Measurements from ENCODE around the gene LRP10. TPM values are rescaled to one million over a fixed set of nuclear protein-coding genes. Genes with fewer than 3 reads are reported as not detected.

The LRP10 gene
- total RNA-seq, 1 experiment from 2014 or later = 42.7 TPM

GRCh38 chr14:22897357-22897756 lies 25.8 kb downstream of the LRP10 start:
- intact Hi-C loops (cut with micrococcal nuclease) = no loop called here
- Histone ChIP-seq H3K4me1 (ENCODE audit: control insufficient read depth in 1 of 2, insufficient read depth in 2 of 2, low read length in 2 of 2) (peaks cover 0 to 22% of the 10 kb centered on the region in 2 experiments; a peak in 2 of 4 replicates), H3K4me2 (ENCODE audit: low read length) (no peak overlapping the region), H3K9me3 (ENCODE audit: control insufficient read depth in 1 of 2, insufficient read depth in 1 of 2, low read depth in 1 of 2, low read length in 2 of 2) (no peaks in the 10 kb centered on the region), H3K4me3 (replicated peaks in 1 of 2; ENCODE audit: low read depth in 1 of 2, low read length in 2 of 2) (no peak overlapping the region), H3K36me3 (ENCODE audit: control insufficient read depth in 1 of 2, insufficient read depth in 2 of 2, low read length in 2 of 2) (peaks cover 10 to 14% of the 10 kb centered on the region in 2 experiments; a peak in 3 of 4 replicates), H4K20me1 (ENCODE audit: insufficient read depth) (no peaks in the 10 kb centered on the region), H3K9me2 (ENCODE audit: insufficient read depth) (no peaks in the 10 kb centered on the region), H3K79me2 (ENCODE audit: insufficient read depth, low read length) (no peaks in the 10 kb centered on the region), H3K27ac (ENCODE audit: low read depth, low read length) (no peak overlapping the region), H3K9ac (ENCODE audit: low read length) (no peak overlapping the region), H3K27me3 (ENCODE audit: insufficient read depth, low read length) (no peaks in the 10 kb centered on the region), H2AFZ (ENCODE audit: low read depth, low read length, poor library complexity, severe bottlenecking) (no peak overlapping the region)
- DNase-seq (ENCODE audit: low read depth, low spot score) (no peak), ATAC-seq (no peak)
- TF ChIP-seq CTCF (IDR thresholded peaks at IDR 0.05 in 2 of 3, conservative IDR thresholded peaks at IDR 0.05 in 1 of 3; ENCODE audit: borderline replicate concordance in 1 of 3, insufficient read depth in 1 of 3, low read depth in 2 of 3, low read length in 2 of 3) (no peak), FOSL1 (IDR thresholded peaks at IDR 0.05; ENCODE audit: low read depth) (no peak), RAD21 (IDR thresholded peaks at IDR 0.05; ENCODE audit: low read depth) (no peak), TCF7L2 (IDR thresholded peaks at IDR 0.05; ENCODE audit: borderline replicate concordance, extremely low read depth, insufficient read depth, insufficient read length) (no peak), CBX3 (IDR thresholded peaks at IDR 0.05; ENCODE audit: low read depth) (no peak), SRF (IDR thresholded peaks at IDR 0.05; ENCODE audit: low read depth) (no peak), JUND (IDR thresholded peaks at IDR 0.05) (no peak), SIN3A (IDR thresholded peaks at IDR 0.05; ENCODE audit: low read depth) (no peak), SP1 (IDR thresholded peaks at IDR 0.05; ENCODE audit: low read depth) (no peak), POLR2AphosphoS5 (IDR thresholded peaks at IDR 0.05; ENCODE audit: low read depth, low read length) (no peak), ZFX (IDR thresholded peaks at IDR 0.05) (no peak), REST (IDR thresholded peaks at IDR 0.05; ENCODE audit: low read depth) (no peak), EGR1 (IDR thresholded peaks at IDR 0.05; ENCODE audit: low read depth) (no peak), ZNF274 (IDR thresholded peaks at IDR 0.05; ENCODE audit: low read depth, low read length) (no peak), EZH2 (IDR thresholded peaks at IDR 0.05) (no peak), YY1 (IDR thresholded peaks at IDR 0.05; ENCODE audit: extremely low read depth, insufficient replicate concordance, low read depth, low read length) (no peak), ZBTB33 (IDR thresholded peaks at IDR 0.05; ENCODE audit: extremely low read depth, insufficient replicate concordance, low read length) (no peak), ELF1 (IDR thresholded peaks at IDR 0.05; ENCODE audit: borderline replicate concordance, low read depth) (no peak), EZH2phosphoT487 (IDR thresholded peaks at IDR 0.05; ENCODE audit: borderline replicate concordance) (no peak), POLR2A (IDR thresholded peaks at IDR 0.05; ENCODE audit: borderline replicate concordance, extremely low read depth, insufficient read depth, insufficient read length) (no peak)
- POLR2A ChIA-PET = no interaction called here
- BruUV-seq (replicated peaks) = no TSS peak
- RAD21 ChIA-PET (ENCODE audit: low non-redundant PET in 1 of 2, low total read pairs in 2 of 2, uncharacterized antibody in 2 of 2, unreplicated experiment in 2 of 2) = no interaction called here
- CTCF ChIA-PET = interaction anchor here (1.7 kb wide), 1 partner anchor 75 kb away, joined by 3 read pairs; no protein-coding TSS in a partner anchor
